ENCODE measurements around the gene DCD. TPM values are rescaled to one million over a fixed set of nuclear protein-coding genes. Genes with fewer than 3 reads are reported as not detected.
"Not testable (repeated sequence)": the region's sequence is repeated elsewhere in the genome, so short reads cannot be mapped to it uniquely, and the experiment has no call there.

DCD gene
- total RNA-seq, 1 experiment from 2014 or later: not detected

DNA sequence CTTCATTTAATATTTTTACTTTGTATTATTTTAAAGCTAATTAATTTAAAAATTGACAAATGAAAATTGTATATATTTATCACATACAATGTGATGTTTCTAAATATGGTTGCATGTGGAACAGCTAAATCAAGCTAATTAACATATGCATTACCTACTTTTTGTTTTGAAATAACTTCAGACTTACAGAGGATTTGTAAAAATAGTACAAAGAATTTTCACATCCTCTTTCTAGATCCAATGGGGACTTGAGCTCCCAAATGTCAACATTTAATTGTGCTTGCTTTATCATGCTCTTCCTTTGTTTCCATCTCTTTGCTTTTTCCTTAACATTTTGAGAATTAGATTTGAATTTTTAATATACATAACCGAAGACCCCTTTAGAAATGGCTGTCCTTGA is 6.6 kb downstream of the DCD start:
- Histone ChIP-seq H3K27me3 (replicated peaks; ENCODE audit: insufficient read depth, low read depth, low read length, poor library complexity) (no peaks in the 10 kb centered on the region), H3K27ac (ENCODE audit: low read depth, low read length, poor library complexity, severe bottlenecking) (no peak overlapping the region), H3K9me3 (ENCODE audit: low read depth, low read length, poor library complexity, severe bottlenecking) (no peaks in the 10 kb centered on the region), H3K36me3 (ENCODE audit: insufficient read depth, low read length, poor library complexity, severe bottlenecking) (peaks cover 4% of the 10 kb centered on the region), H3K4me3 (ENCODE audit: low read depth, low read length, poor library complexity, severe bottlenecking) (no peak overlapping the region), H3K4me1 (ENCODE audit: insufficient read depth, low read length, poor library complexity, severe bottlenecking) (no peaks in the 10 kb centered on the region)
- ChIA-PET POLR2A (ENCODE audit: low non-redundant PET) (no interaction called here), CTCF (interaction anchor here (0.6 kb wide), 1 partner anchor 62 kb away, joined by 3 read pairs; no protein-coding TSS in a partner anchor)
- no peak for TF ChIP-seq CTCF (conservative IDR thresholded peaks at IDR 0.05; ENCODE audit: low read depth, low read length)
- no peak for TF ChIP-seq EZH2 (IDR thresholded peaks at IDR 0.05; ENCODE audit: borderline replicate concordance, low read depth, low read length, poor library complexity, severe bottlenecking)
- intact Hi-C loops (cut with micrococcal nuclease; ENCODE audit: unreplicated experiment): no loop called here
- DNase-seq (ENCODE audit: low spot score): no peak
- no TSS peak for BruUV-seq (replicated peaks)

GRCh38 chr12:54641089-54641488 is 7.1 kb downstream of the DCD start:
- no TSS peak for BruUV-seq (replicated peaks)
- peaks cover 4% of the 10 kb centered on the region for H3K36me3 ChIP-seq (ENCODE audit: insufficient read depth, low read length, poor library complexity, severe bottlenecking)
- ChIA-PET POLR2A (ENCODE audit: low non-redundant PET) (interaction anchor here (0.6 kb wide), 1 partner anchor 93 kb away, joined by 4 read pairs; no protein-coding TSS in a partner anchor), CTCF (no interaction called here)
- no peaks in the 10 kb centered on the region for H3K27me3 ChIP-seq (replicated peaks; ENCODE audit: insufficient read depth, low read depth, low read length, poor library complexity)
- no peak for TF ChIP-seq CTCF (conservative IDR thresholded peaks at IDR 0.05; ENCODE audit: low read depth, low read length)
- TF ChIP-seq EZH2 (IDR thresholded peaks at IDR 0.05; ENCODE audit: borderline replicate concordance, low read depth, low read length, poor library complexity, severe bottlenecking): no peak
- no peak for DNase-seq (ENCODE audit: low spot score)
- intact Hi-C loops (cut with micrococcal nuclease; ENCODE audit: unreplicated experiment): no loop called here
- H3K4me1 ChIP-seq (ENCODE audit: insufficient read depth, low read length, poor library complexity, severe bottlenecking): no peaks in the 10 kb centered on the region
- H3K27ac ChIP-seq (ENCODE audit: low read depth, low read length, poor library complexity, severe bottlenecking): no peak overlapping the region
- H3K4me3 ChIP-seq (ENCODE audit: low read depth, low read length, poor library complexity, severe bottlenecking): no peak overlapping the region
- H3K9me3 ChIP-seq (ENCODE audit: low read depth, low read length, poor library complexity, severe bottlenecking): no peaks in the 10 kb centered on the region

DNA sequence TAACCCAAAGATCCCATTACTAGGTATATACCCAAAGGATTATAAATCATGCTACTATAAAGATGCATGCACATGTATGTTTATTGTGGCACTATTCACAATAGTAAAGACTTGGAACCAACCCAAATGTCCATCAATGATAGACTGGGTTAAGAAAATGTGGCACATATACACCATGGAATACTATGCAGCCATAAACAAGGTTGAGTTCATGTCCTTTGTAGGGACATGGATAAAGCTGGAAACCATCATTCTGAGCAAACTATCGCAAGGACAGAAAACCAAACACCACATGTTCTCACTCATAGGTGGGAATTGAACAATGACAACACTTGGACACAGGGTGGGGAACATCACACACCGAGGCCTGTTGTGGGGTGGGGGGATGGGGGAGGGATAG is 9.1 kb downstream of the DCD start:
- CTCF ChIA-PET; intact Hi-C loops (cut with micrococcal nuclease; ENCODE audit: unreplicated experiment); H3K4me3 ChIP-seq (ENCODE audit: low read depth, low read length, poor library complexity, severe bottlenecking); BruUV-seq (replicated peaks); H3K4me1 ChIP-seq (ENCODE audit: insufficient read depth, low read length, poor library complexity, severe bottlenecking); H3K27me3 ChIP-seq (replicated peaks; ENCODE audit: insufficient read depth, low read depth, low read length, poor library complexity); POLR2A ChIA-PET (ENCODE audit: low non-redundant PET); DNase-seq (ENCODE audit: low spot score); H3K27ac ChIP-seq (ENCODE audit: low read depth, low read length, poor library complexity, severe bottlenecking); H3K9me3 ChIP-seq (ENCODE audit: low read depth, low read length, poor library complexity, severe bottlenecking); H3K36me3 ChIP-seq (ENCODE audit: insufficient read depth, low read length, poor library complexity, severe bottlenecking): not testable (repeated sequence)

DNA sequence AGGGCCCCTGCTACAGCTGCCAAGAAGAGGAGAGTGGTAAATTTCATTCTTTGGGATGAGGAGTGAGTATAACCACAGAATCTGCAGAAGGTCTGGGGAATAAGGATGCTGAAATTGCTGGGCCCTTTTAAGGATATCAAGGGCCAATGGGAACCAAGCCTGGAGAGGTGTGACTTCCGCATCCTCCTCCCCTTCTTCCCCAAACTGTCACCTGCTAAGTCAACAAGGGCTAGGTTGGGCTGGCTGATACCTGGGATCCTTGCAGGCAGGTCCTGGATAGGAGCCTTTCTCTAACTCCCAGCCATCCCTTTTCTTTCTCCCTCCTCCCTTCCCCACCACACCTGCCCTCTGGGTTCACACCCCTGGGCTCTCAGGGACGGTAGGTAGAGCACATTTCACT is 13.4 kb downstream of the DCD start, which contains the start of gene LACRT:
Gene LACRT, minus strand, starts transcription at position 101 of the 400 bp plus-strand sequence. Its CDS starts 54 bp downstream, at position 47.
- intact Hi-C loops (cut with micrococcal nuclease; ENCODE audit: unreplicated experiment): no loop called here
- no peak within 1 kb of the TSS for H3K4me3 ChIP-seq (ENCODE audit: low read depth, low read length, poor library complexity, severe bottlenecking)
- H3K4me1 ChIP-seq (ENCODE audit: insufficient read depth, low read length, poor library complexity, severe bottlenecking): peaks cover 6% of the 10 kb centered on the region
- no peaks in the 10 kb centered on the region for H3K27me3 ChIP-seq (replicated peaks; ENCODE audit: insufficient read depth, low read depth, low read length, poor library complexity)
- ChIA-PET CTCF (no interaction called here), POLR2A (ENCODE audit: low non-redundant PET) (no interaction called here)
- no TSS peak for BruUV-seq (replicated peaks)
- no peak for DNase-seq (ENCODE audit: low spot score)
- no peak within 1 kb of the TSS for H3K27ac ChIP-seq (ENCODE audit: low read depth, low read length, poor library complexity, severe bottlenecking)
- peaks cover 4% of the 10 kb centered on the region for H3K36me3 ChIP-seq (ENCODE audit: insufficient read depth, low read length, poor library complexity, severe bottlenecking)
- H3K9me3 ChIP-seq (ENCODE audit: low read depth, low read length, poor library complexity, severe bottlenecking): no peaks in the 10 kb centered on the region
- no peak for TF ChIP-seq CTCF (conservative IDR thresholded peaks at IDR 0.05; ENCODE audit: low read depth, low read length)
- TF ChIP-seq EZH2 (IDR thresholded peaks at IDR 0.05; ENCODE audit: borderline replicate concordance, low read depth, low read length, poor library complexity, severe bottlenecking): no peak

All from A673 (cell line).